ENCODE measurements around the gene ELAVL3. TPM values are rescaled to one million over a fixed set of nuclear protein-coding genes. Genes with fewer than 3 reads are reported as not detected.
"Not testable (repeated sequence)": the region's sequence is repeated elsewhere in the genome, so short reads cannot be mapped to it uniquely, and the experiment has no call there.

The ELAVL3 gene
- total RNA-seq, 1 experiment from 2014 or later: 1.2 TPM

DNA sequence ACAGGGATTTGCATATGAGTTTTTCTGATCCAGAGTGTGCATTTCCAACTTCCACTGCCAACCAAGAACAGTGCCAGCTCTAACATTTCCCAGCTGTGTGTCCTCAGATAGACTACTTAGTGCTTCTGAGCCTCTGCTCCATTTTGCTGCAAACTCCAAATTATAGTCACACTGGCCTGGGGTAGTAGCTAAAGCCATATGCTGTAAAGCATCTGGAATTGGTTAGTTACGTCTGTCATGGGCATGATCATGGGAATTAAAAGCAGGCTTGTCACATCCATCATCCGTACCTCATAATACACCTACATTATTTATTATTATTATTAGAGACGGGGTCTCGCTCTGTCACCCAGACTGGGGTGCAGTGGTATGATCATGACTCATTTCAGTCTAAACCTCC is 7.1 kb downstream of the ELAVL3 start:
- H3K4ac ChIP-seq (ENCODE audit: low read depth, low read length): no peak overlapping the region
- H2BK12ac ChIP-seq (ENCODE audit: insufficient read length, low read depth, low read length): no peak overlapping the region
- H3K36me3 Mint-ChIP-seq (ENCODE audit: insufficient read depth in 1 of 3, low read depth in 3 of 3): no peaks in the 10 kb centered on the region
- H3K23ac ChIP-seq (ENCODE audit: insufficient read length, low read depth, low read length): no peak overlapping the region
- WGBS (ENCODE audit: extremely low coverage, insufficient read length, low lambda C conversion rate): no CpG with 5 or more reads among the region's 4 CpGs
- H3K4me3 Mint-ChIP-seq: no peak overlapping the region
- no peak overlapping the region for H3K56ac ChIP-seq (ENCODE audit: insufficient read length, low read depth, low read length)
- H3K27me3 Mint-ChIP-seq (ENCODE audit: low read depth): peaks cover 29% of the 10 kb centered on the region
- no peak overlapping the region for H3K27ac ChIP-seq (ENCODE audit: insufficient read length, low read depth, low read length)
- DNase-seq: no peak
- no peaks in the 10 kb centered on the region for H3K4me1 ChIP-seq (ENCODE audit: insufficient read depth, low read length)
- no peaks in the 10 kb centered on the region for H3K79me2 ChIP-seq (ENCODE audit: insufficient read depth, low read length)
- no peak overlapping the region for H3K27ac Mint-ChIP-seq
- H2BK20ac ChIP-seq (ENCODE audit: low read depth, low read length, poor library complexity, severe bottlenecking): no peak overlapping the region
- no peak overlapping the region for H3K14ac ChIP-seq (ENCODE audit: insufficient read depth, low read length)
- no peaks in the 10 kb centered on the region for H3K79me1 ChIP-seq (ENCODE audit: insufficient read depth, low read depth, low read length, poor library complexity, severe bottlenecking)
- H3K9ac ChIP-seq (ENCODE audit: extremely low read depth, insufficient read length, low read length): no peak overlapping the region
- H3T11ph ChIP-seq (ENCODE audit: low read length): no peak overlapping the region
- no peaks in the 10 kb centered on the region for H3K9me3 ChIP-seq (ENCODE audit: control insufficient read depth, low read depth, low read length)
- H2AFZ ChIP-seq (ENCODE audit: low read length): no peak overlapping the region
- no peak overlapping the region for H2BK15ac ChIP-seq (ENCODE audit: low read depth, low read length)
- H3K23me2 ChIP-seq (ENCODE audit: insufficient read length, low read depth, low read length, poor library complexity, severe bottlenecking): no peaks in the 10 kb centered on the region
- H3K18ac ChIP-seq (ENCODE audit: insufficient read length, low read depth, low read length): no peak overlapping the region
- peaks cover 0 to 4% of the 10 kb centered on the region in 2 experiments; a peak in 1 of 4 replicates for H3K4me1 Mint-ChIP-seq
- no peak overlapping the region for H4K8ac ChIP-seq (replicated peaks; ENCODE audit: insufficient read length, low read depth, low read length)
- TF ChIP-seq CTCF (conservative IDR thresholded peaks at IDR 0.05): no peak
- no peak overlapping the region for H4K91ac ChIP-seq (ENCODE audit: insufficient read length, low read depth, low read length)
- H4K20me1 ChIP-seq (ENCODE audit: control insufficient read depth, insufficient read depth, insufficient read length): no peaks in the 10 kb centered on the region
- H4K5ac ChIP-seq (ENCODE audit: insufficient read length, low read depth, low read length): no peak overlapping the region
- H2BK5ac ChIP-seq (ENCODE audit: insufficient read length, low read length): no peak overlapping the region
- no peak overlapping the region for H2BK120ac ChIP-seq (ENCODE audit: low read depth, low read length, poor library complexity, severe bottlenecking)
- H3K27me3 ChIP-seq (ENCODE audit: insufficient read depth, low read length): no peaks in the 10 kb centered on the region; the same call in 1 of the 2 replicates
- no peak overlapping the region for H3K4me2 ChIP-seq (ENCODE audit: insufficient read depth, insufficient read length, low read length)
- no peak overlapping the region for H2AK5ac ChIP-seq (ENCODE audit: insufficient read length, low read length)
- no peaks in the 10 kb centered on the region for H3K9me3 Mint-ChIP-seq

DNA sequence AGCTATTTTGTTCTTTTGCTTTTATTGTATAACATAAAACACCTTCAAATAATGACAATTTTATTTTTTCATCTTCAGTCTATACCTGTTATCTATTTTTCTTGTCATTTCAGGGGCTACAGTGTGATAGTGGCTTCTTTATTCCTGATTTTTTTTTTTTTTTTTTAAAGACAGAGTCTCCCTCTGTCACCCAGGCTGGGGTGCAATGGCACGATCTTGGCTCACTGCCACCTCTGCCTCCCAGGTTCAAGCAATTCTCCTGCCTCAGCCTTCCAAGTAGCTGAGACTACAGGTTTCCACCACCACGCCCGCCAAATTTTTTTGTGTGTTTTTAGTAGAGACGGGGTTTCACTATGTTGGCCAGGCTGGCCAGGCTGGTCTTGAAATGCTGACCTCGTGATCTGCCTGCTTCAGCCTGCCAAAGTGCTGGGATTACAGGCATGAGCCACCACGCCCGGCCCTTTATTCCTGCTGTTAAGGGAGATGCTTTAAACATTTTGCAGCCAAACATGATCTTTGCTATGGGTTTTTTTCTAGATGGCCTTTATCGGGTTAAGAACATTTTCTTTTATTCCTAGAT is 12.5 kb downstream of the ELAVL3 start:
- not testable (repeated sequence) for H2BK120ac ChIP-seq (ENCODE audit: low read depth, low read length, poor library complexity, severe bottlenecking); H4K20me1 ChIP-seq (ENCODE audit: control insufficient read depth, insufficient read depth, insufficient read length); H3K79me2 ChIP-seq (ENCODE audit: insufficient read depth, low read length); H3K23ac ChIP-seq (ENCODE audit: insufficient read length, low read depth, low read length); H3K18ac ChIP-seq (ENCODE audit: insufficient read length, low read depth, low read length); H3K36me3 Mint-ChIP-seq (ENCODE audit: insufficient read depth in 1 of 3, low read depth in 3 of 3); H2AFZ ChIP-seq (ENCODE audit: low read length); H3K4me3 Mint-ChIP-seq; H2AK5ac ChIP-seq (ENCODE audit: insufficient read length, low read length); H3K27ac Mint-ChIP-seq; H2BK5ac ChIP-seq (ENCODE audit: insufficient read length, low read length); H3K9ac ChIP-seq (ENCODE audit: extremely low read depth, insufficient read length, low read length); H3K27ac ChIP-seq (ENCODE audit: insufficient read length, low read depth, low read length); H4K8ac ChIP-seq (replicated peaks; ENCODE audit: insufficient read length, low read depth, low read length); H2BK12ac ChIP-seq (ENCODE audit: insufficient read length, low read depth, low read length); H4K91ac ChIP-seq (ENCODE audit: insufficient read length, low read depth, low read length); H3K14ac ChIP-seq (ENCODE audit: insufficient read depth, low read length); H3K27me3 ChIP-seq (ENCODE audit: insufficient read depth, low read length); H3K4me2 ChIP-seq (ENCODE audit: insufficient read depth, insufficient read length, low read length); H3K56ac ChIP-seq (ENCODE audit: insufficient read length, low read depth, low read length); H4K5ac ChIP-seq (ENCODE audit: insufficient read length, low read depth, low read length); H3T11ph ChIP-seq (ENCODE audit: low read length); H3K4ac ChIP-seq (ENCODE audit: low read depth, low read length); H3K9me3 Mint-ChIP-seq; H3K23me2 ChIP-seq (ENCODE audit: insufficient read length, low read depth, low read length, poor library complexity, severe bottlenecking); H3K79me1 ChIP-seq (ENCODE audit: insufficient read depth, low read depth, low read length, poor library complexity, severe bottlenecking); DNase-seq; H3K9me3 ChIP-seq (ENCODE audit: control insufficient read depth, low read depth, low read length); H2BK15ac ChIP-seq (ENCODE audit: low read depth, low read length); H2BK20ac ChIP-seq (ENCODE audit: low read depth, low read length, poor library complexity, severe bottlenecking); H3K4me1 ChIP-seq (ENCODE audit: insufficient read depth, low read length)
- peaks cover 7 to 11% of the 10 kb centered on the region in 2 experiments for H3K4me1 Mint-ChIP-seq
- WGBS (ENCODE audit: extremely low coverage, insufficient read length, low lambda C conversion rate): no CpG with 5 or more reads among the region's 8 CpGs
- peaks cover 12% of the 10 kb centered on the region for H3K27me3 Mint-ChIP-seq (ENCODE audit: low read depth)
